Measurements from ENCODE around the gene BARHL1. TPM values are rescaled to one million over a fixed set of nuclear protein-coding genes. Genes with fewer than 3 reads are reported as not detected.

The BARHL1 gene
- total and polyA plus RNA-seq, 9 of the 15 experiments (the other 6 are each of a cell fraction or from before 2014, with no cell fraction given), result not detected

DNA sequence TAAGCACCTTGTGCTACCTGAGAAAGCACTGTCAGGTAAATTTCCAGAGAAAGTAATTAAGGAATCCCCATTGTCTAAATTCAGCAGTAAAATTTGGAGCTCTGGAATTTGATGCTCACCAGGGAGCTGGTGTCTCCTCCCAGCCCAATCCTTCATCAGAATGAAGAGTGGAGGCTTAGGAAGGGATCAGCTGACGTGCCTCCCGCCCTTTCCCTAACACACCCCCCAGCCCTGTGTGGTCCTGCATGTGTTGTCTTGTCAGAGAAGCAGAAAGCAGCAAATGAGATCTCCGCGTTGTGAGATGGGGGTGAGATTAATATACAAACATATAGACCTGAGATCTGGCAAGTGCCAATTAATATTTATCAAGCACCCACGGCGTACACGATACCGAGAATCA lies 26.9 kb upstream of the BARHL1 start:
- POLR2A ChIA-PET, result no interaction called here
- FAIRE-seq, result no peak
- Histone ChIP-seq H3K9ac (ENCODE audit: insufficient read depth in 1 of 2, low read depth in 2 of 2, low read length in 2 of 2) (no peak overlapping the region), H4K20me1 (replicated peaks; ENCODE audit: control insufficient read depth, insufficient read depth, low read length) (no peaks in the 10 kb centered on the region), H3K4me2 (ENCODE audit: insufficient read depth, low read length) (no peak overlapping the region), H3K36me3 (ENCODE audit: control insufficient read depth, insufficient read depth, low read length) (no peaks in the 10 kb centered on the region), H3K9me3 (replicated peaks; ENCODE audit: control insufficient read depth, insufficient read depth, low read depth, low read length) (no peaks in the 10 kb centered on the region; the same call in 1 of the 2 replicates), H3K4me3 (no peak overlapping the region), H3K4me1 (replicated peaks in 1 of 2; ENCODE audit: control insufficient read depth in 2 of 2, insufficient read depth in 2 of 2, low read length in 2 of 2) (no peaks in the 10 kb centered on the region), H3K9me1 (ENCODE audit: control insufficient read depth, insufficient read depth, low read length) (no peaks in the 10 kb centered on the region), H2AFZ (ENCODE audit: low read depth, low read length) (no peak overlapping the region), H3K27ac (ENCODE audit: extremely low read depth, low read depth, low read length) (no peak overlapping the region), H3K79me2 (ENCODE audit: control insufficient read depth, insufficient read depth, low read length) (no peaks in the 10 kb centered on the region), H3K27me3 (ENCODE audit: control insufficient read depth in 2 of 2, insufficient read depth in 2 of 2, low read length in 2 of 2) (peaks cover 45 to 62% of the 10 kb centered on the region in 2 experiments)
- in situ Hi-C loops (cut with MboI) (no loop called here), intact Hi-C loops (cut with micrococcal nuclease) (no loop called here)
- TF ChIP-seq, protein P1, sequence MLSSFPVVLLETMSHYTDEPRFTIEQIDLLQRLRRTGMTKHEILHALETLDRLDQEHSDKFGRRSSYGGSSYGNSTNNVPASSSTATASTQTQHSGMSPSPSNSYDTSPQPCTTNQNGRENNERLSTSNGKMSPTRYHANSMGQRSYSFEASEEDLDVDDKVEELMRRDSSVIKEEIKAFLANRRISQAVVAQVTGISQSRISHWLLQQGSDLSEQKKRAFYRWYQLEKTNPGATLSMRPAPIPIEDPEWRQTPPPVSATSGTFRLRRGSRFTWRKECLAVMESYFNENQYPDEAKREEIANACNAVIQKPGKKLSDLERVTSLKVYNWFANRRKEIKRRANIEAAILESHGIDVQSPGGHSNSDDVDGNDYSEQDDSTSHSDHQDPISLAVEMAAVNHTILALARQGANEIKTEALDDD (IDR thresholded peaks at IDR 0.05), result no peak
- TF ChIP-seq BDP1 (IDR thresholded peaks at IDR 0.05; ENCODE audit: insufficient read depth, insufficient read length), result no peak
- TF ChIP-seq ZFP1 (CRISPR knock-in tag; IDR thresholded peaks at IDR 0.05), result no peak
- no peak for TF ChIP-seq BRCA1 (IDR thresholded peaks at IDR 0.05)
- no peak for TF ChIP-seq BRCA1 (CRISPR knock-in tag; IDR thresholded peaks at IDR 0.05)
- TF ChIP-seq SETDB1 (IDR thresholded peaks at IDR 0.05; ENCODE audit: low read length), result no peak
- TF ChIP-seq E2F3 (CRISPR knock-in tag; IDR thresholded peaks at IDR 0.05), result no peak
- TF ChIP-seq, protein P2, sequence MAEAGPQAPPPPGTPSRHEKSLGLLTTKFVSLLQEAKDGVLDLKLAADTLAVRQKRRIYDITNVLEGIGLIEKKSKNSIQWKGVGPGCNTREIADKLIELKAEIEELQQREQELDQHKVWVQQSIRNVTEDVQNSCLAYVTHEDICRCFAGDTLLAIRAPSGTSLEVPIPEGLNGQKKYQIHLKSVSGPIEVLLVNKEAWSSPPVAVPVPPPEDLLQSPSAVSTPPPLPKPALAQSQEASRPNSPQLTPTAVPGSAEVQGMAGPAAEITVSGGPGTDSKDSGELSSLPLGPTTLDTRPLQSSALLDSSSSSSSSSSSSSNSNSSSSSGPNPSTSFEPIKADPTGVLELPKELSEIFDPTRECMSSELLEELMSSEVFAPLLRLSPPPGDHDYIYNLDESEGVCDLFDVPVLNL (CRISPR knock-in tag; IDR thresholded peaks at IDR 0.05; ENCODE audit: low read depth), result no peak
- TF ChIP-seq HEY1 (CRISPR knock-in tag; IDR thresholded peaks at IDR 0.05; ENCODE audit: borderline replicate concordance), result no peak
- 0% methylated on average over 8 of the region's 8 CpGs for WGBS (ENCODE audit: insufficient coverage, low coverage, missing lambda C conversion rate)
- no peak for DNase-seq (ENCODE audit: extremely low read depth in 1 of 4, low spot score in 3 of 4)
- BruUV-seq (replicated peaks), result no TSS peak
- CTCF ChIA-PET (ENCODE audit: low intra/inter-chr PET ratio), result no interaction called here
- ATAC-seq, result no peak

All from K562 (cell line).